ENCODE data around the gene SMC3. TPM values are rescaled to one million over a fixed set of nuclear protein-coding genes. Genes with fewer than 3 reads are reported as not detected.

SMC3 gene
- total RNA-seq, 2 donors from 2014 or later = 66.0 to 75.9 TPM

GRCh38 chr10:110648692-110649346, 81.3 kb downstream of the SMC3 start:
- no peaks in the 10 kb centered on the region for H3K9me3 Mint-ChIP-seq
- Histone ChIP-seq H3K27me3 (ENCODE audit: control insufficient read depth, insufficient read depth, low read length, poor library complexity, severe bottlenecking) (peaks cover 14% of the 10 kb centered on the region), H3K36me3 (ENCODE audit: control insufficient read depth, insufficient read depth, low read length) (no peaks in the 10 kb centered on the region), H3K4me3 (ENCODE audit: low read length) (no peak overlapping the region), H3K9ac (ENCODE audit: extremely low read depth, low read length, poor library complexity, severe bottlenecking) (no peak overlapping the region), H3K27ac (ENCODE audit: low read depth, low read length) (no peak overlapping the region), H3K4me1 (ENCODE audit: control insufficient read depth, insufficient read depth, low read length) (peaks cover 16% of the 10 kb centered on the region), H3K9me3 (ENCODE audit: control insufficient read depth, low read length) (no peaks in the 10 kb centered on the region)
- H3K36me3 Mint-ChIP-seq (ENCODE audit: low read depth) = no peaks in the 10 kb centered on the region
- WGBS, 2 experiments (ENCODE audit: insufficient coverage in 1 of 2, insufficient read length in 1 of 2) = 83 to 93% methylated on average over 1 to 3 of the region's 3 CpGs
- H3K4me3 Mint-ChIP-seq = no peak overlapping the region
- H3K27ac Mint-ChIP-seq = no peak overlapping the region
- peak; percentile 30 for TF ChIP-seq CTCF (conservative IDR thresholded peaks at IDR 0.05)
- no peak for DNase-seq
- H3K4me1 Mint-ChIP-seq = peaks cover 31% of the 10 kb centered on the region
- peaks cover 17% of the 10 kb centered on the region for H3K27me3 Mint-ChIP-seq (ENCODE audit: insufficient read depth)

GRCh38 chr10:110649347-110650264, 82.1 kb downstream of the SMC3 start:
- Mint-ChIP-seq H3K27ac (no peak overlapping the region), H3K9me3 (no peaks in the 10 kb centered on the region), H3K4me1 (peaks cover 31% of the 10 kb centered on the region), H3K36me3 (ENCODE audit: low read depth) (no peaks in the 10 kb centered on the region), H3K27me3 (ENCODE audit: insufficient read depth) (peaks cover 16% of the 10 kb centered on the region), H3K4me3 (no peak overlapping the region)
- Histone ChIP-seq H3K27ac (ENCODE audit: low read depth, low read length) (no peak overlapping the region), H3K9ac (ENCODE audit: extremely low read depth, low read length, poor library complexity, severe bottlenecking) (no peak overlapping the region), H3K27me3 (ENCODE audit: control insufficient read depth, insufficient read depth, low read length, poor library complexity, severe bottlenecking) (peaks cover 14% of the 10 kb centered on the region), H3K4me3 (ENCODE audit: low read length) (peak overlapping the region; percentile 15), H3K9me3 (ENCODE audit: control insufficient read depth, low read length) (no peaks in the 10 kb centered on the region), H3K36me3 (ENCODE audit: control insufficient read depth, insufficient read depth, low read length) (no peaks in the 10 kb centered on the region), H3K4me1 (ENCODE audit: control insufficient read depth, insufficient read depth, low read length) (peaks cover 16% of the 10 kb centered on the region)
- DNase-seq = no peak
- WGBS, 2 experiments (ENCODE audit: insufficient coverage in 1 of 2, insufficient read length in 1 of 2) = 70 to 72% methylated on average over 3 to 5 of the region's 6 CpGs
- TF ChIP-seq CTCF (conservative IDR thresholded peaks at IDR 0.05) = no peak

- Histone ChIP-seq H3K36me3 (ENCODE audit: control insufficient read depth, insufficient read depth, low read length) (no peaks in the 10 kb centered on the region), H3K27ac (ENCODE audit: low read depth, low read length) (no peak overlapping the region), H3K27me3 (ENCODE audit: control insufficient read depth, insufficient read depth, low read length, poor library complexity, severe bottlenecking) (peaks cover 7% of the 10 kb centered on the region), H3K4me3 (ENCODE audit: low read length) (no peak overlapping the region), H3K4me1 (ENCODE audit: control insufficient read depth, insufficient read depth, low read length) (peaks cover 16% of the 10 kb centered on the region), H3K9me3 (ENCODE audit: control insufficient read depth, low read length) (no peaks in the 10 kb centered on the region), H3K9ac (ENCODE audit: extremely low read depth, low read length, poor library complexity, severe bottlenecking) (no peak overlapping the region)
- DNase-seq = no peak
- no peaks in the 10 kb centered on the region for H3K36me3 Mint-ChIP-seq (ENCODE audit: low read depth)
- 83% methylated on average over 1 of the region's 1 CpG; no CpG with 5 or more reads in 1 of the 2 experiments for WGBS, 2 experiments (ENCODE audit: insufficient coverage in 1 of 2, insufficient read length in 1 of 2)
- no peak overlapping the region for H3K27ac Mint-ChIP-seq
- H3K4me3 Mint-ChIP-seq = no peak overlapping the region
- H3K27me3 Mint-ChIP-seq (ENCODE audit: insufficient read depth) = peaks cover 9% of the 10 kb centered on the region
- H3K4me1 Mint-ChIP-seq = peaks cover 25% of the 10 kb centered on the region
- no peaks in the 10 kb centered on the region for H3K9me3 Mint-ChIP-seq
- no peak for TF ChIP-seq CTCF (conservative IDR thresholded peaks at IDR 0.05)
Observed at GRCh38 chr10:110650265-110650668, 82.8 kb downstream of the SMC3 start.
